Fibroblast of upper back skin (primary cell): ENCODE data around the gene EDAR.

ENCODE experiments used
- DNase-seq: peaks from one replicate; pipeline ENCODE4 v3.0.0-alpha.2; 2013

Gene EDAR

DNA sequence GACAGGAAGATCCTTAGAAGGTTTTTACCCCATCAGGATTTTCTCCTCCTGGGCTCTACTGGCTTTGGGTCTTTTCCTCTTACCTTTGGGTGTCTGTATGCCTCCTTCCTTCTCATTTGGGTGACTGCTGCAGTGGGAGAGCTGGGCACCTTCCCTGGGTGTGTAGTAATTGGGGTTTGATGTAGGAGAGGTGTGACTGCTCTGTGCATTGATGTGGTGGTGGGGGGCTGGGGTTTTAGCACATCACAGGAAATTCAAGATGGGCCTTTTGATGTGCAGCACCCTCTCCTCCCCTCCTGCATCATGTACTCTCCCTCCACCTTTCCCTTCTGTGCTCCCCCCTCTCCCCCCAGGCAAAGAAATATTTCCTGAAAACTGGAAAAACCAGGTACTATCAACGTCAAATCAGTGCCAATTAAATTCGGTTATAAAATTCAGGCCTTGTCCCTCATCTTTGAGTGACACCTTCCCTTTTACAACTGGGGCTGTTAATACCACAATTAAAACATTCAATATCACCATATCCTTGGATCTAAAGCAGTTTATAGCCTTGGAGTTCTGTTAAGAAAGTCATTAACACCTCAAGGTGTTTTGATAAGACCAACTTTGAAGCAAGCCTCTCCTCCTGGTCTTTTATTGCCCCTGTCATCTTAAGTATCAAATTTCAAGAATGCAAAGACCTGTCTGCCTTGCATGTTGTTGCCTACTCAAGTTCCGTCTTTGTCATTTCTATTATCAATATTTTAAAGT, 23.3 kb downstream of the EDAR start:
- DNase-seq: no peak

DNA sequence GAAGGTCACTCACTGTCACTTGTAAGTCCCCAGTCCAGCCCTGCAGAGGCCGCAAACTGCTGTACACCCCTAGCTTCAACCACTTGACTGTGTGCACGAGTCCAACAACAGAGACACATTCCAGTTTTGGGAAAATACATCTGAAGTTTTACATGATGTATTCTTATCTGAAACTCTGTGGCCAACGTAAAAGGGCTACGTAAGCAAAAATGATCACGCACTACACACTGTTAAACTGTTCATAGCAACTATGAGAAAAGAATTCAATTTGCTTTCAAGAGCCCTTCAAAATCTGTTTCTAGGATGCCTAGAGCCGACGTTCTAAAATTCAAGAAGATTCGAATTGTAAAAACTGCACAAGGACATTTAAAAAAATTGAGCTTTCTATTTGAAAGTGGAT, 26.0 kb downstream of the EDAR start:
- DNase-seq: no peak

DNA sequence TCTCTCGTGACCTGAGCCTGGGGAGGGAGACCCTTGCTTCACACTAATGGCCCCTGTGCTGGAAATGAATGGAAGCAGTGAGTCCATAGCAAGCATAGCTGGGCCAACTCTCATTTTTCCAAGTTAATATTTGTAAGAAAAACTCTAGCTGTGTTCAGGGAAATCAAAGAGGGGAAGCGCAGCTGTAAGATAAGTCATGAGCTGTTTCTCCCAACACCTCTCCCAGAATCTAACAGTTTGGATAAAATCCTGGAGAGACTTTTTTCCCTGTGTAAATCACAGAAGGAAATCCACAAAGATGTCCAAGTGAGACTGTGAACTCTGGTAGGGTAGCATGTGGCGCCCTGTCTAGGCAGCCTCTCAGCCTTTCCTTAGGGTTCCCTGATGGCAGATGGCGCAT, 27.2 kb downstream of the EDAR start:
- DNase-seq: no peak

DNA sequence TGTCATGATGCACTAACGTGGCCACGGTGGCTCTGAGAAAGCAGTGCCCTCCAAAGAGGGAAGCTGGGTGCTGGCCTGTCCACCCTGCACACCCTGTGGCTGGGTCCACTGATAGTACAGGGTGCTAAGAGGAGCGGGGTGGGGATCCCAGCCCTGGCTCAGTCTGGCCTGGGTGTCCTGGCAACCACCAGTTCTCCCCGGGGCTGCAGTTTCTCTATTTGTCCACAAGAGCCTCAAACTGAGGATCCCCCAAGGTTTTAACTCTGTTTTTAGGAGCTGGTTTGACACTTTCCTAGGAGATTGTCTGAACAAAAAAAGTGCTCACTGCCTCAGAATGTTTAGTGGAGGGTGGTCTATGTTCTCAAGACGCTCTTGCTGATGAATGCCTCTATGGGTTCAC, 29.0 kb downstream of the EDAR start:
- DNase-seq: no peak

DNA sequence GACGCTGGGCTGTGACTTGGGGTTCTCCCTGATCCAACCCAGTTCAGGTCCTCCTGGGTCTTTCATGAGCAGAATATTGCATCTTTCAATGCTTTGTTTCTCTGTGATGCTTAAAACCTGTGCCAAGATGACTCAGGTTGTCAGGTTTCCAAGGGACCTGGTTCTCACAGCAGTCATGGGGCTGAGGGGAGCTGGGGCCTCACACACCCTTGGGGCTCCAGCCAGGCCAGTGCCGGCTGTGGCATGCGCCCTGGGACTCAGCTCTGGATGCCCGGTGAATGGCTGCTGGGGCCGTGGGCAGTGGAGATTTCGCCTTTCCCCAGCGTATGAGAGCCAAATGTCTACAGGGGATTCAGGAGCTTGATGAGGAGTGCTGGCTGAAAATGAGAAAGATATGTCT, 29.6 kb downstream of the EDAR start:
- no peak for DNase-seq

DNA sequence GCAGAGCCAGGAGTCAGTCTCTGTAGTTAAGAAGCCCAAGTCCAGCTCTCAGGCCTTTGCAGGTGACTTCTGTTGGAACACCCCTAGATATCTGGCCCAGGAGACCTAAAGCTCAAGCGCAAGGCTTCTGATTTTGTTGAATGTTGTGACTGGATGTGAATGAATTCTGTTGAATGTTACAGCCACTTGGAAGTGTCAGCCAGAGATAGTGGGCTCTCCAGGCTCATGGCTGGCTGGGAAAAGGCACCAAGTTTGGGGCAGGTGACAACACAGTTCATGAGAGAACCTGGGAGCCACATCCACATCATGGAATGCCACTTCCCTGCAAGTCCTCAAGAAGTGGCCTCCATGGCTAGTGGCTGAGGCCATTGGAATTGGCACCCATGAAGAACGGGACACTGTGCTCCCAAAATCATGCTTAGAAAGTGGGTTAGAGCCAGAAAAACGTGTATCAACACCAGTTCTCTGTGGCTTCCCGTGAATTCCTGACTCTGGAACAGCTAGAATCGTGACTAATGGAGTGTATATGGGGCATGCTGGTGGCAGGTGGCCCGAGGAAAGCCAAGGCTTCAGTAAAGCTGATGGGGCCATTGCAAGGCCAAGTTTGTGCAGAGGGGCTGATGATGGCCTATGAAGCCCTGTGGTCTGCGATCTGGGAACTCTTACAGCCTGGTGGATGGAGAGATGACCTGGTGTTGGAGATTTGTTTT, 30.2 kb downstream of the EDAR start:
- no peak for DNase-seq

DNA sequence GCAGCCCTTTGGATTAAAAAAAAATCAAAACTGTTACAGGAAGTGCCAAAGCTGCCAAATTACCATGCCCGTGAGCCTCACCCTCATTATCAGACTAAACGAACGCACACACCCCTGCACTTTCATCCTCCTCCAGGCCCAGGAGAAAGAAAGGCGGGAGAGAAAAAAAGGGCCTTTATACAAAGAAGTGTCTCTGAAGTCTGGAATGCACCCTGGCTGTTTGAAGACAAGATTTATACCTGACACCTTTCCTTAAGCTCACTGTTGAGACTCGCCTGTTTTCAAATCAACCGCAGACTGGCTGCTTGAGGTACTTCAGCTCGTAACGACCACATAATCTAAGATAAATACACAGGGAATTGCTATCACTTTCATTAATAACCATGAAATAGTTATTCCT, 31.0 kb downstream of the EDAR start:
- no peak for DNase-seq

DNA sequence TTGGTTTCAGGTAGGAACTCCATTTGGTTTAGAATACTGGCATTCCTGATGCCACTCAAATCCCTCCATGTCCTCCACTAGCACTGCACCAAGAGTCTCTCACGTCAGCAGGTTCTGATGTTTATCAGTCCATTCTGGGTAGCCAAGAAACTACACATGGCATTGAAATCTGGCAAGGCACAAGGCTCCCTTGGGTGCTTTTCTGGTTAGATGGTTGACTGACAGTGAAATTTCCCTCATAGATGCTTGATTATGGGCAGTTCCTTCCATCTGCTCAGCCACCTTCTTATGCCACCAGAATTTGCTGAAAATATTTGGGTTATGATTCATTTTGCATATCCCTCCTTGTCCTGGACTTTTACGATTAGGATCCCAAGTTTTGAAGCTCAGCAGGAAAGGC, 32.6 kb downstream of the EDAR start:
- DNase-seq: no peak

DNA sequence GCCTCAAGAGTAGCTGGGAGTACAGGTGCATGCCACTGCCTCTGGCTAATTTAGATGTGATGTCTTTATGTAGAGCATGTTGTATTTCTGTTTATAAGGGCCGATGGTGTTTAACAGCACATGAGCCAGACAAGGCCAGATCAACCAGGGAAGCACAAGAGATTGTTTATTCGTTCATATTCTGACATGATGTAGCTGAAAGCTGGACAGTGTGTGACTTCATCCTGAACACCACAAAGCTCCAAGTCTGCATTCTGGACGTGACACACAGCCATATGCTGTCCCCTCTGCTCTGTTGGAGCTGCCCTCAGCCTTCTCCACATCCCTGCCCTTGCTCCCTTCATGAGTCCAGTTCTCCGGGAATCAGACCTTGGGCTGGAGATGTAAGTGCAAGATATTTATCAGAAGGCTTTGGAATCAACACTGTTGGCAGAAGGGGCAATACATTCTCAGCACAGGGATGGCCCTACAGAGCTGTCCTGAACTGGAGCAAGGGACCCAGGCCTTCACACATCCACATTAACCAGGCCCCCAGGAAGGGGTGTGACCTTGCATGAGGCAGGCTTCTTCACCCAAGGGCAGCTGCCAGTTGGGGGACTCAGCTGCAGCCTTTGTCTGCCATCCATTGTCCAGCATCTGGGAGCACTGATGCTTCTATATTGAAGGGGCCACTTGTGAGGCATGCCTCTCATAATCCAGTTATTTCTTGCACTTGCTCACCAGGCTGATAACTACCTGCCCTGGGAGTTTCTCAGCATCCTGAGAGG, 38.5 kb downstream of the EDAR start:
- no peak for DNase-seq

DNA sequence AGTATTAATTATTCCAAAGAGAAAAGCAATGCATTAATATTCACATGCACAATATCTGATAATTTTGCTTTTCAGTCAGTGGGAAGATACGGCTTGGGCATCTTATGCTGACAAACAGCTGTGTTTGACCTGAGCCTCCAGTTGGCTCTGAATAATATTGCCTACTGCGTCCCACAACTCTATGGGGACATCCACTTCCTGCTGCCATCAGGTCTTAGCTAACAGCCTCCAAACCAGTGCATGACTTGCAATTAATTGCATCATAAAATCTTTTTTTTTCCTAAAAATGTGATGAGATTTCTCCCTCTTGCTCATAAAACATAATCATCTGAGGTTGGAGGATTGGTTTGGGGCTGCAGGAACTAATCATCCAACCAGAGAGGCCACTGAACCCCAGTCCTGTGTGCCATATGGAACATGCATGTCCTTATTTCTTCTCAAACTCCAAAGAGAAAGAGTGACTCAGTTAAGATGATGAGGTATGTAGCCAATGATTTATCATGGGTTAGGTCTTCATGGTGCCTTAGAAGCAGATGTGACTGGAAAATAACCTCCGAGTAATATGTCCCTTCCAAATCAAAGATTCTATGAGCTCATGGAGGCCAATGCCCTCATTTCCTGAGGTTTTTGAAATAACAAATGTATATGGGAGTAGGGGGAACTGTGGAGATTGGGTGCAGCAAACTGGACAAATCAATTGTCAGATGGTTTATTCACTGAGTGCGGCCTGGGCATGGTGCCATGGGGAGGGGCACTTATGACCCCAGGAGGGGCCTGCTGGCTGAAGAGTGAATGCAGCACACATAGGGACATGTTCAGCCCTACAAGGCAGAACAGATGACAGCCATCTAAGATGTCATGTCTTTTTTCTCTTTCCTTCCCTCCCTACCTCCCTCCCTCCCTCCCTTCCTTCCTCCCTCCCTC, 39.4 kb downstream of the EDAR start:
- DNase-seq: peak; percentile 23

DNA sequence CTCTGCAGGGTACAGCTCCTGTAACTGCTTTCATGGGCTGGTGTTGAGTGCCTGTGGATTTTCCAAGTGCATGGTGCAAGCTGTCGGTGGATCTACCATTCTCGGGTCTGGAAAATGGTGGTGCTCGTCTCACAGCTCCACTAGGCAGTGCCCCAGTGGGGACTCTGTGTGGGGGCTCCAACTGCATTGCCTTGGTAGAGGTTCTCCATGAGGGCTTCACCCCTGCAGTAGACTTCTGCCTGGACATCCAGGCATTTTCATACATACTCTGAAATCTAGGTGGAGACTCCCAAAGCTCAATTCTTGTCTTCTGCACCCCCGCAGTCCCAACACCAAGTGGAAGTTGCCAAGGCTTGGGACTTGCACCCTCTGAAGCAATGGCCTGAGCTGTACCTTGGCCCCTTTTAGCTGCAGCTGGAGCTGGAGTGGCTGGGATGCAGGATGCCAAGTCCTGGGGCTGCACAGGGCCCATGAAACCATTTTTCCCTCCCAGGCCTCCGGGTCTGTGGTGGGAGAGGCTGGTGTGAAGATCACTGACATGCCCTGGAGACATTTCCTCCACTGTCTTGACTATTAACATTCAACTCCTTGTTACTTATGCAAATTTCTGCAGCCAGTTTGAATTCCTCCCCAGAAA, 41.6 kb downstream of the EDAR start:
- DNase-seq: no peak

DNA sequence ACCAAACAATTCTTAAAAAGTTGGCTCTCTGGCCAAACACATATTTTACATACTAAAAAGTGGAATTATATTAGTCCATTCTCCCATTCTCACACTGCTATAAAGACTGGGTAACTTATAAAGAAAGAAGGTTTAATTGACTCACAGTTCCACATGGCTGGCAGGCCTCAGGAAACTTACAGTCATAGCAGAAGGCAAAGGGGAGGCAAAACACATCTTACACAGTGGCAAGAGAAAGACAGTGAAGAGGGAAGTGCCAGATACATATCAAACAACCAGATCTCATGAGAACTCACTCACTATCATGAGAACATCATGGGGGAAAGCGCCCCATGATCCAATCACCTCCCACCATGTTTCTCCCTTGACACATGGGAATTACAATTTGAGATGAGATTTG, 42.6 kb downstream of the EDAR start:
- DNase-seq: no peak

DNA sequence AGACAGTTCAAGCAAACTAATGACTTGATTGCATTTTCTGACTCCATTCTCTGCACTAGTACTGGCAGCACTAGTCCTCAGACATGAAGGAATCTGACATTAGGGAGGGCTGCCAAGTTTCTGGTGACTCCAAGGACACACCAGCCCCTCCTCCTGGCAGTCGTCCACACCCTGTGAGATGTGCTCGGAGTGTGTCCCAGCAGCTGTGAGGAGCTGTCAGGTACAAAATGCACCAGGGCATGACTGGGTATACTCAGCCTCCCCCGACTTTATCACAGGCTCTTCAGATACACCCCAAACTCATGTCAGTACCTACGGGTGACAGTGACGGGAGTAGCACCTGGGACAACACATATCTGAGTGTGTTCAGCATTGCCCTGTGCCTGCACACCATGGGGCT, 43.1 kb downstream of the EDAR start:
- no peak for DNase-seq

DNA sequence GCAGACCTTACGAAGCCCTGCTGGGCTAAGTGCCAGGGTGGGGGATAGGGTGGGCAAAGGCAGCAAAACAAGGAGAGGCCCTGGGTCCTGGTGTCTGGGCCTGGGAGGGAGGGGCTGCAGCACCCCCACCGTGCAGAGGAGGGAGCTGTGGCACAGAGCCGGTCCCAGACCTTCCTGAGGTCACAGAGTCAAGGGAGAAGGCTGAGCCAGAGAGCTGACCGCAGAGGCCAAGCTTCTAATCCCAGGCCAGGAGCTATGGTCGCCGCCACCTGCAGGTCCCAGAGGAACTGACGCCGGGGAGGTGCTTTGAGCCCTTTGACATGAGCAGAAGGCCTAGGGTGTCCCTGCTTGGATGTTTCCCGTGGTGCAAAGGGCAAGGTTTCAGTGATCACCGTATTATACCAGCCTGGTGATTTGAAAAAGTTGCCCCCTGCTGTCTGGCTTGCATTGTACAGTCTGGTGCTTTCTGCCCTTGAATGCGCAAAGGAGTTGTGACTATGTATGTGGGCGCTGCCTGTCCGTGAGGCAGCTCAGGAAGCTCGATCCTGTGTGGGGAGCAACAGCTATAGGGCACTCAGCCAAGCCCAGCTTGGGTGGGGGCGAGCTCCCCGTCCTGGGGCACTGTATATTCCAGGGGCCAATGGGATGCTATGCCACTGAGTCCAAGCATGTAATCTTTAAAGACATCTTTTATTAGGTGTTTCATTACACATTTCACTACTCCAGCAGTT, 44.3 kb downstream of the EDAR start:
- DNase-seq: no peak

DNA sequence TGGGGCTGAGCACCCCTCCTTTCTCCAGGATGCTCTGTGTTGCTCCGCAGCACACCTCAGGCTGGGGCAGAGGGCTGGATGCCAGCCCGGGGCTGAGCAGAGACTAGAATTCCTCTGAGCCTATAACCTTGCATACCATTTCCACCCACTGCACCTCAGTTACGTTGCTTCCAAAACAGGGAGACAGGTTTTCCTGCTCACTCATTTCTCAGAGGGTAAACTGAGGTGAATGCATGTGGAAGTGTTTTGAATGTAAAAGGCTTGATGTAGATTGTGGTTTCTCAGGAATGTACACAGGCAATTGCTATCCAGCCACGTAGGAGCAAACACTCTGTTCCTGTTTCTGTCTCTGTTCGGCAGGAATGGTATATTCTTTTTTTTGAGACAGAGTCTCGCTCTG, 45.3 kb downstream of the EDAR start:
- DNase-seq: no peak

DNA sequence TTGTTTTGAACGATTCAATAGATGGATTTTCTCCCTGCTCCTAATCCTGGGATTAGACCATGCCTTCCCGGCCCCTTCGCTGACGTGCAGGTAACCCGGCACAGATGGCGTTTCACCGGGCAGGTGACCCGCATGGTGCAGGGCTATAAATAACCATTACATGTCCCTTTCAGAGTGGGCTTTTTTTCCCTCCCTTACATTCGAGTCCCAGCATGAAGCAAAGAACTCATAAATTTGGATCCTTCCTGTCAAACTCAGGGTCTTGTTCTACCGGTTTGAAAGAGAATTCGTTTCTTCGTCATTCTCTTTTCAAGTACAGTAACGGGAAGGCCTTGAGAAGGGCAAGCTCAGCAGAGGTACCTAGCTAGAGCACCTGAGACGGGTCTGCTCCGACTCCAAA, 46.1 kb downstream of the EDAR start:
- no peak for DNase-seq

DNA sequence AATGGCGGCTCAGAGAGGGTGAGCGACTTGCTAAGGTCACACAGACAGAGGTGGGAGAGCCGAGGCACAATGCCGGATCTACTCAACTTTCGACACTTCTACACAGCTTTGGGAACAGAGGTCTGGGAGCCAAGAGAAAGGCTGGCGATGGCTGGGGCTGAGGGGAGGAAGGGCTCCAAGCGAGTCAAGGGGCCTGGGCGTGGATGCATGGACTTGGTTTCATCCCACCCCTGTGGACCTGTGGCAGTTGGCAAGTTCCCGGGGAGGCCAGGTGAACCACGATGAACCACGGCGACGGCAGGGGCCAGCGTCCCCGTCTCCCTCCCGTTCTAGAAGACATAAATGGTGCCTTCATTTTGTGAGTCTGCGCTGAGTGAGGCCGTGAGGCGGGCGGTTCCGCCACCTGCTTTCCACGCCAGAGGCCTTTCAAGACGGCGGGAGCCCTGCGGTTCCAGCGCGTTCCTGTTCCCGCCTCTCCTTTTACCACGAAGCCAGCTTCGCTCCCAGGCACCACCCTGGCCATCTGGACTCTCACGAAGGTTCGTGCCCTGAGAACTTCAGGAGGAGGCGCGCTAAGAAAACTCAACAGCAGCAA, 46.7 kb downstream of the EDAR start:
- DNase-seq: no peak

DNA sequence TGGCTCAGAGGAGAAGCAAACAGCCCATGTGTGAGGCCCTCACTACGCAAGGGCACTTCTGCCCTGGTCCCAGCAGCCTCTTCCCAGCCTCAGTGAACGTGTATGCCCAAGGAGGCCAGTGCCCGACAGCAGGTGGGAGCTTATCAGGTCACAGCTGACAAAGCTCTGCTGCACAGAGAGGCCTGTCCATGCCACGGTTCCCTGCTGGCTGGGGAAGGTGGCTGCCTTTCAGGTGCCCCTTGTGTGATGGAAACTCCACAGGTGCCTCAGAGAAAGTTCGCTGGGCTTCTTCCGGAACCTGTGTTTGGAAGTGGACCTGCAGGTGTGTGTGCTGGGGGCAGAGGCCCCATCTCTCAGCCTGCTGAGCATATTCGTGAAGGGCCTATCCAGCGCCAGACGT, 47.3 kb downstream of the EDAR start:
- no peak for DNase-seq

DNA sequence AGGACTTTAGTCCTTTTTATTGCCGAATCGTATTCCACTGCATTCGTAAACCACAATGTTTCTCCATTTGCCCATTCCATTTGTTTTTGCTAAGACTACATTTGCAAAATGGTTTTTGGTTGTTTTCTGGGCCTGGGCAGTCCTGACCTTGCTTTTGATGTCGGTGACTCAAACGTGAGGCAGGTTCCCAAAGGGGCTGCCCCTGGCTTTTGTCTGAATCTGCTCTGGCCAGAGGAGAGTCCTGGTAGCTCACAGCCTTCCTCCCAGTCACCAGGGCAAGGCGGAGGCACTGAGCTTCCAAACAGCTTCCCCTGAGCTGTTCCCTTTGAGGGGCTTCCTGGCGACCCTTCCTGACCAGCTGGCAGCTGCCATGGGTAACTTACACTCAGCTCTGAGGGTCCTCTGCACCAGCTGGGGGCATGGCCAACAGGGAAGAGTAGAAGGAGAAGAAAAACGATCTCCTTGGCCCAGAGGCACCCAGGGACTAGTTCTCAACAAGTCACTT, 47.8 kb downstream of the EDAR start:
- DNase-seq: no peak

DNA sequence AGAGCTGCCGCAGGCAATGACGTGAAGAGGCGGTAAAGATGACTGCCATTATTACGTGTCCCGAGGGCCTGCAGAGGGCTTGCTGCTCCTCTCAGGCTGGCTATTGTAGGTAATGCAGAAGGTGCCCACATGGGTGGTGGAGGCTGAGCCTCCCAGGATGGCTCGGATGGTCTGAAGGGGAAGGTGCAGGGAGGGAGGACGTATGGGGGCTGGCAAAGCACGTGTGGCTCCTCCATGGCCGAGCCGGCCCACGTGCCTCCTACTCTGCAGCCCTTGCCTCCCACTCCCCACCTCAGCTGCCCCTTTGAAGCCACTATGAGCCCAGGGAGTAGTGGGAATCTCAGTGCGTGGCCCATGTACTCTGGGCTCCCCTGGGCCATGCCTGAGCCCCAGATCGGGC, 48.9 kb downstream of the EDAR start:
- no peak for DNase-seq

DNA sequence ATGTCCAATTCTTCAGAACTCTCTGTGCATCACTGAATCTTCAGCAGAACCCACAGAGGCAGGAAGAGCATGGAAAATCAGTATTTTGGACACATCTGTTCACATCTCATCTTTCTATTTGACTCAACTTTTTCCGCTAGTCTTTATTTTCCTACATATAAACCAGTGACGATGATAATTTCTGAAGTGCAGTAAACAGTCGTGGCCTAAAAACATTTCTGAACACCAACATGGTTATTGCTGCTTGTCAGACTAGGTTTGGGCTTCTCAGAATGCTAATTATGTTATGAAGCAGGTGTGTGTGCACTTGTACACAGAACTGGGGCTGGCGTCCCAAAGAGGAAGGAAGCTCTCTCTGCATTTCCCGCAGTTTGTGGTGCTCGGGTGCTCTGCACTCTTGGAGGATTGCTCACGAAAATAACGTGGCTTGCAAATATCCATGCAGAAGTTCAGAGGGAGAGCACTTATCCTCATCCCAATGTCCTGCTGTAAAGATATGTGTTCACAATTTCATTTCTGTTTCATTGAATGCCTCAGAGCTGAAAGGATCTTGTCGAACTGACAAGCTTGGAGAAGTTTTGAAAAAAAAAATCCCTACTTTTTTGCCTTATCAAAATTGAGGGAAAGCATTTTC, 50.8 kb downstream of the EDAR start:
- no peak for DNase-seq
